ENCODE results near the gene LCORL. TPM values are rescaled to one million over a fixed set of nuclear protein-coding genes. Genes with fewer than 3 reads are reported as not detected.

LCORL gene
- total RNA-seq, 2 experiments from 2014 or later, result 8.1 to 10.5 TPM

- peaks cover 20% of the 10 kb centered on the region for H3K36me3 Mint-ChIP-seq
- H3K4me3 Mint-ChIP-seq, result no peak overlapping the region
- no peak for DNase-seq
- H3K27ac Mint-ChIP-seq, result no peak overlapping the region
- intact Hi-C loops (cut with micrococcal nuclease), result no loop called here
- CTCF ChIA-PET, result no interaction called here
- POLR2A ChIA-PET, result no interaction called here
- H3K4me1 Mint-ChIP-seq (ENCODE audit: low read depth), result no peaks in the 10 kb centered on the region
- H3K9me3 Mint-ChIP-seq, result no peaks in the 10 kb centered on the region
- no peaks in the 10 kb centered on the region for H3K27me3 Mint-ChIP-seq
These were observed 60.3 kb downstream of the LCORL start for GRCh38 chr4:17961249-17961648.

DNA sequence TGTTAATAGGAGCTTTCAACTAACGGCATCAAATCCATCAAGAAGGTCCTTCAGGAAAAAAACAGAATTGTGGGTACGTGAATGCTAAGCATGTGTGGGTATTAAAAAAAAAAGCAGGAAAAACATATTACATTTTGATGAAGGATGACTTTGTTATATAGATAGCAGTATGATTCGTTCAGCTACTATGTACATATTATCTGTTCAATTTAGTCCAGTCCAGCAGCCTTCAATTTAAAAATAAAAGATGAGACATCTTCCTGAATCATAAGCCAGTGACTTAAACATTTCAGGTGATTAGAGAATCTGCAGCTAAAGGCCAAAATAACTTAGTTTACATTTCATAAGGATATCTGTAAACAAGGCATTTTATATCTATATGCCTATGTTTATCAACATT is 63.4 kb downstream of the LCORL start:
- no peaks in the 10 kb centered on the region for H3K4me1 Mint-ChIP-seq (ENCODE audit: low read depth)
- POLR2A ChIA-PET, result no interaction called here
- H3K4me3 Mint-ChIP-seq, result no peak overlapping the region
- CTCF ChIA-PET, result no interaction called here
- H3K9me3 Mint-ChIP-seq, result no peaks in the 10 kb centered on the region
- H3K36me3 Mint-ChIP-seq, result peaks cover 43% of the 10 kb centered on the region
- DNase-seq, result no peak
- no peak overlapping the region for H3K27ac Mint-ChIP-seq
- no peaks in the 10 kb centered on the region for H3K27me3 Mint-ChIP-seq
- intact Hi-C loops (cut with micrococcal nuclease), result no loop called here

DNA sequence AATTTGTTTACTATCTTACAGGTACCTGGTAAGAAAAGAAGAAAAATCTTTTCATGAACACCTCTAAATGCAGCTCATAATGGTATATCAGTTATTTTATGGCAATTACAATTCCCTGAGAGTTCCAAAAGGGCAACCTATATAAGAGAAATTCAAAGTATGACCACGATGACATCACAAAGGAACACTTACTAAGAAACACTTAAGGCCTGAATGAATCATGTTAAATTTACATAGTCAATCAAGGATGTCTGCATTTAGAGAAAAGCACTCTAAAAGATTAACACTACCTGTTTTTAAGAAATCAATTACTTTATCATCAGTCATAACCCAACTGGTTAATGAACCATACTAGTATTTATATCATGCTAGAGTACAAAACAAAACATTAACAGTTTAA is 63.9 kb downstream of the LCORL start:
- CTCF ChIA-PET, result no interaction called here
- peaks cover 46% of the 10 kb centered on the region for H3K36me3 Mint-ChIP-seq

GRCh38 chr4:17956245-17956644 is 65.3 kb downstream of the LCORL start:
- POLR2A ChIA-PET, result no interaction called here
- intact Hi-C loops (cut with micrococcal nuclease), result no loop called here
- Mint-ChIP-seq H3K4me1 (ENCODE audit: low read depth) (no peaks in the 10 kb centered on the region), H3K9me3 (no peaks in the 10 kb centered on the region), H3K27me3 (no peaks in the 10 kb centered on the region), H3K4me3 (no peak overlapping the region), H3K36me3 (peaks cover 46% of the 10 kb centered on the region), H3K27ac (no peak overlapping the region)
- no peak for DNase-seq
- CTCF ChIA-PET, result no interaction called here

More for the DNA sequence above, 63.9 kb downstream of the LCORL start:
- POLR2A ChIA-PET, result no interaction called here
- Mint-ChIP-seq H3K27me3 (no peaks in the 10 kb centered on the region), H3K27ac (no peak overlapping the region), H3K4me1 (ENCODE audit: low read depth) (no peaks in the 10 kb centered on the region), H3K4me3 (no peak overlapping the region), H3K9me3 (no peaks in the 10 kb centered on the region)
- intact Hi-C loops (cut with micrococcal nuclease), result no loop called here
- DNase-seq, result no peak

DNA sequence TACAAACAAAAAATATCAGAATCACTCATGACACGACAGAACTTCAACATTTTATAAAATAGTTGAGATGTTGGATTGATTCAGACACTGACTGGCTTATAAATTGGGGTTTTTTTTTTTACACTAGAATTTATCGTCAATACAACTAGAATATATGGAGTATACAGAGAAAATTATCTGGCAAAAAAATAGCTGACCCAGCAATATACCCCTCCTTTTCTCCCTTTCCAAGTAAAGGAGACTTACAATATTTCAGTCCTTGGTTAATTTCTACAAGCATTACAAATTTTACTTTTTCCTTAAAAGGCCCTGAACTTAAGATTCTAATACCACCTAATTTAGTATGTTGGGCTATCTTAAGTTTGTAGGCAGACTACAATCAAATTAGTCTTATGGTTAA is 76.3 kb downstream of the LCORL start:
- Mint-ChIP-seq H3K27me3 (no peaks in the 10 kb centered on the region), H3K36me3 (peaks cover 3% of the 10 kb centered on the region), H3K4me1 (ENCODE audit: low read depth) (no peaks in the 10 kb centered on the region), H3K9me3 (no peaks in the 10 kb centered on the region), H3K27ac (no peak overlapping the region), H3K4me3 (no peak overlapping the region)
- POLR2A ChIA-PET, result no interaction called here
- CTCF ChIA-PET, result no interaction called here
- intact Hi-C loops (cut with micrococcal nuclease), result no loop called here
- DNase-seq, result no peak

- no peak overlapping the region for H3K27ac Mint-ChIP-seq
- H3K4me1 Mint-ChIP-seq (ENCODE audit: low read depth), result no peaks in the 10 kb centered on the region
- ChIA-PET POLR2A (no interaction called here), CTCF (no interaction called here)
- H3K36me3 Mint-ChIP-seq, result peaks cover 6% of the 10 kb centered on the region
- no peaks in the 10 kb centered on the region for H3K9me3 Mint-ChIP-seq
- H3K4me3 Mint-ChIP-seq, result no peak overlapping the region
- no peaks in the 10 kb centered on the region for H3K27me3 Mint-ChIP-seq
- intact Hi-C loops (cut with micrococcal nuclease), result no loop called here
- DNase-seq, result no peak
These were observed 79.8 kb downstream of the LCORL start for GRCh38 chr4:17941731-17942130.

GRCh38 chr4:17939054-17939453 is 82.5 kb downstream of the LCORL start:
- DNase-seq, result no peak
- ChIA-PET POLR2A (no interaction called here), CTCF (no interaction called here)
- H3K36me3 Mint-ChIP-seq, result peaks cover 10% of the 10 kb centered on the region
- H3K4me3 Mint-ChIP-seq, result no peak overlapping the region
- intact Hi-C loops (cut with micrococcal nuclease), result no loop called here
- H3K9me3 Mint-ChIP-seq, result peaks cover 3% of the 10 kb centered on the region
- H3K4me1 Mint-ChIP-seq (ENCODE audit: low read depth), result no peaks in the 10 kb centered on the region
- no peak overlapping the region for H3K27ac Mint-ChIP-seq
- no peaks in the 10 kb centered on the region for H3K27me3 Mint-ChIP-seq

- H3K36me3 Mint-ChIP-seq, result peaks cover 25% of the 10 kb centered on the region
- H3K4me1 Mint-ChIP-seq (ENCODE audit: low read depth), result no peaks in the 10 kb centered on the region
- H3K27ac Mint-ChIP-seq, result no peak overlapping the region
- intact Hi-C loops (cut with micrococcal nuclease), result no loop called here
- no peak for DNase-seq
- no peak overlapping the region for H3K4me3 Mint-ChIP-seq
- peaks cover 22% of the 10 kb centered on the region for H3K9me3 Mint-ChIP-seq
- CTCF ChIA-PET, result no interaction called here
- POLR2A ChIA-PET, result no interaction called here
- H3K27me3 Mint-ChIP-seq, result no peaks in the 10 kb centered on the region
These were observed 87.3 kb downstream of the LCORL start for GRCh38 chr4:17934286-17934685.

GRCh38 chr4:17933126-17933525 is 88.4 kb downstream of the LCORL start:
- POLR2A ChIA-PET, result no interaction called here
- Mint-ChIP-seq H3K9me3 (peaks cover 25% of the 10 kb centered on the region), H3K27me3 (no peaks in the 10 kb centered on the region), H3K27ac (no peak overlapping the region), H3K36me3 (peaks cover 22% of the 10 kb centered on the region), H3K4me3 (no peak overlapping the region), H3K4me1 (ENCODE audit: low read depth) (no peaks in the 10 kb centered on the region)
- CTCF ChIA-PET, result no interaction called here
- intact Hi-C loops (cut with micrococcal nuclease), result no loop called here
- DNase-seq, result no peak

- intact Hi-C loops (cut with micrococcal nuclease), result no loop called here
- no peak for DNase-seq
- Mint-ChIP-seq H3K36me3 (peaks cover 22% of the 10 kb centered on the region), H3K9me3 (peaks cover 25% of the 10 kb centered on the region), H3K4me3 (no peak overlapping the region), H3K27me3 (no peaks in the 10 kb centered on the region), H3K4me1 (ENCODE audit: low read depth) (no peaks in the 10 kb centered on the region), H3K27ac (no peak overlapping the region)
- POLR2A ChIA-PET, result no interaction called here
- CTCF ChIA-PET, result no interaction called here
These were observed 89.5 kb downstream of the LCORL start for GRCh38 chr4:17932041-17932440.

- Mint-ChIP-seq H3K9me3 (peaks cover 25% of the 10 kb centered on the region), H3K4me1 (ENCODE audit: low read depth) (no peaks in the 10 kb centered on the region), H3K36me3 (peaks cover 22% of the 10 kb centered on the region), H3K27ac (no peak overlapping the region), H3K27me3 (no peaks in the 10 kb centered on the region), H3K4me3 (no peak overlapping the region)
- no peak for DNase-seq
- CTCF ChIA-PET, result interaction anchor here (0.6 kb wide), 1 partner anchor 818 kb away, joined by 3 read pairs; no protein-coding TSS in a partner anchor
- POLR2A ChIA-PET, result no interaction called here
- intact Hi-C loops (cut with micrococcal nuclease), result no loop called here
These were observed 91.3 kb downstream of the LCORL start for GRCh38 chr4:17930256-17930655.

GRCh38 chr4:17924189-17924588 is 97.4 kb downstream of the LCORL start:
- Mint-ChIP-seq H3K4me3 (no peak overlapping the region), H3K9me3 (peaks cover 2% of the 10 kb centered on the region), H3K27ac (no peak overlapping the region), H3K4me1 (ENCODE audit: low read depth) (no peaks in the 10 kb centered on the region), H3K27me3 (no peaks in the 10 kb centered on the region), H3K36me3 (peaks cover 18% of the 10 kb centered on the region)
- ChIA-PET POLR2A (no interaction called here), CTCF (no interaction called here)
- intact Hi-C loops (cut with micrococcal nuclease), result no loop called here
- no peak for DNase-seq

DNA sequence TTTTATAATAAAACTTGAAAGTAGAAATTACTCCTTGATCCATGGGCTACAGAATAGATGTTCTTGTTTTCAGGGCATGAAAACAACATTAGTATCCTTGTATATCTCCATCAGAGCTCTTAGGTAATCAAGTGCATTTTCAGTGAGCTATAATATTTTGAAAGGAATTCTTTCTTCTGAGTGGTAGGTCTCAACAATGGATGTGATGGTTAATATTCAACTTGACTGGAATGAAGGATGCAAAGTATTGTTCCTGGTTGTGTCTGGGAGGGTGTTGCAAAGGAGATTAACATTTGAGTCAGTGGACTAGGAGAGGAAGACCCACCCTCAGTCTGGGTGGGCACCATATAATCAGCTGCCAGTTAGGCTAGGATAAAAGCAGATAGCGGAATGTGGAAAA is 100.1 kb downstream of the LCORL start:
- Mint-ChIP-seq H3K4me3 (no peak overlapping the region), H3K27ac (no peak overlapping the region), H3K9me3 (no peaks in the 10 kb centered on the region), H3K4me1 (ENCODE audit: low read depth) (no peaks in the 10 kb centered on the region), H3K36me3 (peaks cover 27% of the 10 kb centered on the region), H3K27me3 (no peaks in the 10 kb centered on the region)
- DNase-seq, result no peak
- intact Hi-C loops (cut with micrococcal nuclease), result no loop called here
- ChIA-PET POLR2A (no interaction called here), CTCF (no interaction called here)

DNA sequence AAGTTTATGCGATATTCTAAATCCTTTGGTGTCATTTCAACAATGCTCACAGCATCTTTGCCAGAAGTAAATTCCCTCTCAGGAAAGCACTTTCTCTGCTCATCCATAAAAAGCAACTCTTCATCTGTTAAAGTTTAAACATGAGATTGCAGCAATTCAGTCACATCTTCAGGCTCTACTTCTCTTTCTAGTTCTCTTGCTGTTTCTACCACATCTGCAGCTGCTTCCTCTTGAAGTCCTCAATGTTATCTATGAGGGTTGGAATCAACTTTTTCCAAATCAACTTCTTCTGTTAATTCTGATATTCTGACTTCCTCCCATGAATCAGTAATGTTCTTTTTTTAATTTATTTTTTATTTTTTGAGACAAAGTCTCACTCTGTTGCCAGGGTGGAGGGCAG is 100.9 kb downstream of the LCORL start:
- H3K4me3 Mint-ChIP-seq, result no peak overlapping the region
- ChIA-PET POLR2A (no interaction called here), CTCF (no interaction called here)
- intact Hi-C loops (cut with micrococcal nuclease), result no loop called here
- peaks cover 23% of the 10 kb centered on the region for H3K36me3 Mint-ChIP-seq
- no peaks in the 10 kb centered on the region for H3K4me1 Mint-ChIP-seq (ENCODE audit: low read depth)
- no peak overlapping the region for H3K27ac Mint-ChIP-seq
- DNase-seq, result no peak
- H3K27me3 Mint-ChIP-seq, result no peaks in the 10 kb centered on the region
- H3K9me3 Mint-ChIP-seq, result no peaks in the 10 kb centered on the region

Measured in activated CD4-positive, alpha-beta memory T cell treated with anti-CD3 and anti-CD28 coated beads for 36 hours (primary cell).